Loucy (cell line): ENCODE results near the gene C2orf92.

ENCODE experiments used
- CTCF ChIP-seq: fragments of 200-600 bp; sonication (generic); conservative IDR thresholded peaks from 2 replicates; pipeline ENCODE4 v1.5.1; 2014; ENCODE audit warnings: mild to moderate bottlenecking, antibody characterized with exemption, low read length
- EZH2phosphoT487 ChIP-seq: fragments of 200-600 bp; IDR thresholded peaks from 2 replicates; pipeline ENCODE4 v1.6.1; 2018; ENCODE audit warnings: antibody characterized with exemption, mild to moderate bottlenecking, moderate library complexity, borderline replicate concordance

- TF ChIP-seq CTCF (no peak), EZH2phosphoT487 (no peak)
Measured at GRCh38 chr2:97656905-97657587, 12.5 kb upstream of the C2orf92 start.
